Thyroid gland (tissue), 4 donors: Measurements from ENCODE around the gene CLCN5. TPM values are rescaled to one million over a fixed set of nuclear protein-coding genes. Genes with fewer than 3 reads are reported as not detected.

Experiments used
- DNase-seq, 2 donors: peaks; one replicate each; pipeline ENCODE4 v3.0.0-alpha.2; 2019
- H3K27ac ChIP-seq, 3 donors: fragments of 200-600 bp; sonication (generic); 1 replicate in 2 of 3; 2 replicates in 1 of 3; pipeline ENCODE4 v1.5.1; 2016 to 2019; ENCODE audit warnings: mild to moderate bottlenecking in 1 of 3, moderate library complexity in 1 of 3
- H3K27me3 ChIP-seq: fragments of 200-600 bp; sonication (generic); one replicate; pipeline ENCODE4 v1.5.1; 2019
- H3K36me3 ChIP-seq, 2 donors: fragments of 200-600 bp; sonication (generic); one replicate each; pipeline ENCODE4 v1.5.1; 2016 to 2019
- H3K4me1 ChIP-seq, 2 donors: fragments of 200-600 bp; sonication (generic); one replicate each; pipeline ENCODE4 v1.5.1; 2017 to 2019
- H3K4me3 ChIP-seq, 3 donors: fragments of 200-600 bp; sonication (generic); replicated peaks in 1 of 3; 1 replicate in 2 of 3; 2 replicates in 1 of 3; pipeline ENCODE4 v1.5.1; 2016; ENCODE audit warnings: mild to moderate bottlenecking in 1 of 3
- H3K9me3 ChIP-seq: fragments of 200-600 bp; sonication (generic); one replicate; pipeline ENCODE4 v1.5.1; 2017
- CTCF ChIP-seq, 6 experiments: fragments of 200-600 bp in 3 of 6; fragments of 450-650 bp in 3 of 6; sonication (generic) in 3 of 6; IDR thresholded peaks; one replicate each; pipeline ENCODE4 v1.5.1; 2016 to 2019; ENCODE audit warnings: antibody characterized with exemption in 6 of 6, mild to moderate bottlenecking in 2 of 6, inconsistent platforms in 1 of 6, moderate library complexity in 1 of 6
- POLR2A ChIP-seq, 2 donors: fragments of 450-650 bp; IDR thresholded peaks; one replicate each; pipeline ENCODE4 v1.6.1; 2017; ENCODE audit warnings: antibody characterized with exemption in 2 of 2, mild to moderate bottlenecking in 2 of 2, moderate library complexity in 1 of 2
- WGBS, 2 donors: methylation state at CpG; one replicate each; pipeline ENCODE4 v1.1.5; 2017; 5-methylcytosine and 5-hydroxymethylcytosine counted together
- intact Hi-C: fragments of 100-400 bp; cut with DNase I; formaldehyde crosslinking; loops from one replicate; pipeline ENCODE4 v1.15.1; 2023
- total RNA-seq, 4 donors: library from RNA; depleted of rRNA; stranded (reverse); fragments of >200 nt; gene quantifications; one replicate each; pipeline ENCODE4 v1.2.3, GENCODE V29; 2016

The CLCN5 gene
- total RNA-seq, 4 donors from 2014 or later, result 7.3 to 12.6 (median 10.1) TPM

- H3K27ac ChIP-seq, result no peak overlapping the region
- DNase-seq, result no peak
- H3K9me3 ChIP-seq, result no peaks in the 10 kb centered on the region
- TF ChIP-seq CTCF (IDR thresholded peaks at IDR 0.05) (no peak), POLR2A (IDR thresholded peaks at IDR 0.05) (no peak)
- no peaks in the 10 kb centered on the region for H3K4me1 ChIP-seq
- 97 to 100% methylated on average over 2 of the region's 2 CpGs for WGBS, 2 donors
- no peak overlapping the region for H3K4me3 ChIP-seq
- intact Hi-C loops, result no loop called here
- no peaks in the 10 kb centered on the region for H3K36me3 ChIP-seq
- H3K27me3 ChIP-seq, result no peaks in the 10 kb centered on the region
Observed at GRCh38 chrX:50107470-50107869, 185.1 kb downstream of the CLCN5 start.

GRCh38 chrX:50108264-50108663 is 185.9 kb downstream of the CLCN5 start:
- no peaks in the 10 kb centered on the region for H3K27me3 ChIP-seq
- H3K4me1 ChIP-seq, result no peaks in the 10 kb centered on the region
- H3K4me3 ChIP-seq, result no peak overlapping the region
- H3K9me3 ChIP-seq, result no peaks in the 10 kb centered on the region
- no peak for DNase-seq
- H3K27ac ChIP-seq, result no peak overlapping the region
- TF ChIP-seq POLR2A (IDR thresholded peaks at IDR 0.05) (no peak), CTCF (IDR thresholded peaks at IDR 0.05) (no peak)
- no peaks in the 10 kb centered on the region for H3K36me3 ChIP-seq
- intact Hi-C loops, result no loop called here
- 44 to 72% methylated on average over 2 of the region's 2 CpGs for WGBS, 2 donors

GRCh38 chrX:50111742-50112141 is 189.3 kb downstream of the CLCN5 start:
- no peaks in the 10 kb centered on the region for H3K4me1 ChIP-seq
- 22 to 32% methylated on average over 2 of the region's 2 CpGs for WGBS, 2 donors
- no peak overlapping the region for H3K27ac ChIP-seq
- no peaks in the 10 kb centered on the region for H3K36me3 ChIP-seq
- no peaks in the 10 kb centered on the region for H3K27me3 ChIP-seq
- no peak overlapping the region for H3K4me3 ChIP-seq
- H3K9me3 ChIP-seq, result no peaks in the 10 kb centered on the region
- peak; percentile 67 to 77 for DNase-seq
- no peak for TF ChIP-seq CTCF (IDR thresholded peaks at IDR 0.05)
- TF ChIP-seq POLR2A (IDR thresholded peaks at IDR 0.05), result no peak
- intact Hi-C loops, result no loop called here

DNA sequence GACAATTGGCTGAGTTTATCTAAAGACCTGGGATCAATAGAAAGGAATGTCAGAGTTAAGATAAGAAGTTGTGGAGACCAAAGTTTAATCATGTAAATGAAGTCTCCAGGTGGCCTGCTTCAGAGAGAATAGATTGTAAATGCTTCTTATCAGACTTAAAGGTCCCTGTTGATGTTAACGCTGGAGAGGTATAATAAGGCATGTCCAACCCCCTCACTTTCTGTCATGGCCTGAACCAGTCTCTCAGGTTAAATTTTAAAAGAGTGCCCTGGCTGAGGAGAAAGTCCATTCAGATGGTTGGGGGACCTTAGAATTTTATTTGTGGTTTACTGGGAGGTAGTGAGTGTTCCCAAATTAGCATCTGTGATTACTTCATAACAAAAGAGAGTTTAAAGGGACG is 191.7 kb downstream of the CLCN5 start:
- Histone ChIP-seq H3K27me3 (no peaks in the 10 kb centered on the region), H3K9me3 (no peaks in the 10 kb centered on the region), H3K4me1 (no peaks in the 10 kb centered on the region), H3K36me3 (no peaks in the 10 kb centered on the region), H3K27ac (no peak overlapping the region), H3K4me3 (no peak overlapping the region)
- 54 to 68% methylated on average over 2 of the region's 2 CpGs for WGBS, 2 donors
- intact Hi-C loops, result no loop called here
- DNase-seq, result no peak
- no peak for TF ChIP-seq POLR2A (IDR thresholded peaks at IDR 0.05)
- TF ChIP-seq CTCF (IDR thresholded peaks at IDR 0.05), result no peak

- H3K27ac ChIP-seq, result no peak overlapping the region
- H3K27me3 ChIP-seq, result no peaks in the 10 kb centered on the region
- no peaks in the 10 kb centered on the region for H3K9me3 ChIP-seq
- H3K36me3 ChIP-seq, result no peaks in the 10 kb centered on the region
- no peak for DNase-seq
- WGBS, 2 donors, result 88% methylated on average over 2 of the region's 2 CpGs
- no peaks in the 10 kb centered on the region for H3K4me1 ChIP-seq
- no peak overlapping the region for H3K4me3 ChIP-seq
- TF ChIP-seq CTCF (IDR thresholded peaks at IDR 0.05) (no peak), POLR2A (IDR thresholded peaks at IDR 0.05) (no peak)
- intact Hi-C loops, result no loop called here
Observed at GRCh38 chrX:50115973-50116372, 193.6 kb downstream of the CLCN5 start.
